AG20443 (cell line): ENCODE results near the gene SLC50A1.

ENCODE experiments used
- DNase-seq: peaks from one replicate; pipeline ENCODE4 v3.0.0; 2012; ENCODE audit warnings: low spot score, mixed read lengths

Gene SLC50A1

GRCh38 chr1:155184835-155185782, 49.5 kb downstream of the SLC50A1 start:
- no peak for DNase-seq

- DNase-seq = no peak
Measured at GRCh38 chr1:155185783-155186066, 50.1 kb downstream of the SLC50A1 start.

GRCh38 chr1:155186067-155186793, 50.6 kb downstream of the SLC50A1 start:
- no peak for DNase-seq

GRCh38 chr1:155186794-155187455, 51.3 kb downstream of the SLC50A1 start:
- DNase-seq = no peak

GRCh38 chr1:155187456-155187891, 51.8 kb downstream of the SLC50A1 start:
- no peak for DNase-seq

GRCh38 chr1:155188268-155188667, 52.6 kb downstream of the SLC50A1 start:
- DNase-seq = no peak
